Neural progenitor cell (in vitro differentiated cells): Measurements from ENCODE around the gene CELSR1. TPM values are rescaled to one million over a fixed set of nuclear protein-coding genes. Genes with fewer than 3 reads are reported as not detected.

ENCODE experiments used
- DNase-seq: peaks from one replicate; pipeline ENCODE4 v3.0.0-alpha.2; 2016; ENCODE audit warnings: low spot score
- H2AFZ ChIP-seq: fragments of 200-600 bp; sonication (generic); replicated peaks from 2 replicates; pipeline ENCODE4 v1.6.1; 2016; ENCODE audit warnings: antibody characterized with exemption
- H3F3A ChIP-seq: fragments of 200-600 bp; sonication (generic); 2 replicates; pipeline ENCODE4 v1.6.1; 2016; ENCODE audit warnings: antibody characterized with exemption, low read depth
- H3K27ac ChIP-seq: fragments of 200-600 bp; sonication (generic); 2 replicates; pipeline ENCODE4 v1.5.1; 2016; ENCODE audit warnings: mild to moderate bottlenecking
- H3K27me3 ChIP-seq: fragments of 200-600 bp; sonication (generic); 2 replicates; pipeline ENCODE4 v1.6.1; 2016; ENCODE audit warnings: mild to moderate bottlenecking, moderate library complexity
- H3K36me3 ChIP-seq: fragments of 200-600 bp; sonication (generic); 2 replicates; pipeline ENCODE4 v1.5.1; 2016
- H3K4me1 ChIP-seq: fragments of 200-600 bp; sonication (generic); 2 replicates; pipeline ENCODE4 v1.6.1; 2016; ENCODE audit warnings: mixed run types
- H3K4me2 ChIP-seq: fragments of 200-600 bp; sonication (generic); 2 replicates; pipeline ENCODE4 v1.6.1; 2016
- H3K4me3 ChIP-seq: fragments of 200-600 bp; sonication (generic); 2 replicates; pipeline ENCODE4 v1.5.1; 2016
- H3K79me2 ChIP-seq: fragments of 200-600 bp; sonication (generic); 2 replicates; pipeline ENCODE4 v1.6.1; 2016; ENCODE audit warnings: low read depth
- H3K9ac ChIP-seq: fragments of 200-600 bp; sonication (generic); 2 replicates; pipeline ENCODE4 v1.6.1; 2016
- H3K9me3 ChIP-seq: fragments of 200-600 bp; sonication (generic); 2 replicates; pipeline ENCODE4 v1.5.1; 2016; ENCODE audit warnings: low read depth
- H4K20me1 ChIP-seq: fragments of 200-600 bp; sonication (generic); 2 replicates; pipeline ENCODE4 v1.6.1; 2016; ENCODE audit warnings: low read depth
- H3K27ac Mint-ChIP-seq: 3 replicates; pipeline ENCODE4 v1.8.0; 2021; ENCODE audit warnings: mixed read lengths
- H3K27me3 Mint-ChIP-seq: 2 replicates; pipeline ENCODE4 v1.8.0; 2022; ENCODE audit warnings: low read depth, mild to moderate bottlenecking, inconsistent platforms, moderate library complexity, mixed read lengths; ENCODE audit not compliant: insufficient read depth
- H3K36me3 Mint-ChIP-seq: 3 replicates; pipeline ENCODE4 v1.8.0; 2021; ENCODE audit warnings: mixed read lengths
- H3K4me1 Mint-ChIP-seq: 3 replicates; pipeline ENCODE4 v1.8.0; 2021; ENCODE audit warnings: mixed read lengths
- H3K4me3 Mint-ChIP-seq: 3 replicates; pipeline ENCODE4 v1.8.0; 2021; ENCODE audit warnings: mild to moderate bottlenecking, moderate library complexity, mixed read lengths
- H3K9me3 Mint-ChIP-seq: 3 replicates; pipeline ENCODE4 v1.8.0; 2020; ENCODE audit warnings: mixed read lengths
- EZH2 ChIP-seq: fragments of 200-600 bp; sonication (generic); IDR thresholded peaks from 2 replicates; pipeline ENCODE4 v1.6.1; 2017; ENCODE audit warnings: antibody characterized with exemption, mild to moderate bottlenecking, moderate library complexity
- EZH2phosphoT487 ChIP-seq: fragments of 200-600 bp; sonication (generic); IDR thresholded peaks from 2 replicates; pipeline ENCODE4 v1.6.1; 2017; ENCODE audit warnings: antibody characterized with exemption
- total RNA-seq: library from RNA; depleted of rRNA; stranded (reverse); fragments of >200 nt; gene quantifications from 2 replicates; pipeline ENCODE4 v1.2.3, GENCODE V29; 2015; ENCODE audit warnings: low replicate concordance
- TF ChIP-seq, protein P1 (sequence below): fragments of 200-600 bp; sonication (generic); IDR thresholded peaks from 2 replicates; pipeline ENCODE4 v1.5.1; 2017; ENCODE audit warnings: antibody characterized with exemption, mild to moderate bottlenecking

Gene CELSR1
- total RNA-seq, 1 donor from 2014 or later: 12.3 TPM

DNA sequence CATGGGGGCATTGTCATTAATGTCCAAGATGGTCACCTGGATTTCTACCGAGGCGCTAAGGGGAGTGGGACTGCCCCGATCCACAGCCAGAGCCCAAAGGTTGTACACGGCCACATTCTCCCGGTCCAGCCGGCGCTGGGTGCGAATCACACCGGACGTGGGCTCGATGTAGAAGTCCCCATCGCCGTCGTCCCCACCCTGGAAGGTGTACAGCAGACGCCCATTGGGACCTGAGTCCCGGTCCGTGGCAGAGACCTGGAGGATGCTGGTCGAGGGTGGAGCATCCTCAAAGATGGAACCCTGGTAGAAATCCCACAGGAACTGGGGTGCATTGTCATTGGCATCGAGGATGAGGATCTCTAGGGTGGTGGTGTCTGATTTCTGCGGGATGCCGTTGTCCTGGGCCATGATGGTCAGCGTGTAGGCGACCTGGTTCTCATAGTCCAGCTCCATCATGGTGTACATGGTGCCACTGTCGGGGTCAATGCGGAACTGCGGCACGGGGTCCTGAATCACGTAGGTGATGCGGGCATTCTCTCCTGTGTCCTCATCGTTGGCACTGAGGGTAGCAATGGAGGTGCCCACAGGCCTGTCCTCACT, 3.1 kb downstream of the CELSR1 start:
- Histone ChIP-seq H3K36me3 (peaks cover 7% of the 10 kb centered on the region), H2AFZ (no peak overlapping the region), H3K79me2 (peaks cover 66% of the 10 kb centered on the region), H3K27ac (no peak overlapping the region), H4K20me1 (peaks cover 44% of the 10 kb centered on the region), H3K9me3 (no peaks in the 10 kb centered on the region), H3K4me1 (peaks cover 13% of the 10 kb centered on the region), H3K27me3 (peaks cover 35% of the 10 kb centered on the region), H3K4me2 (no peak overlapping the region), H3K4me3 (no peak overlapping the region), H3F3A (peaks cover 22% of the 10 kb centered on the region), H3K9ac (no peak overlapping the region)
- no peak for TF ChIP-seq EZH2
- TF ChIP-seq, protein P1, sequence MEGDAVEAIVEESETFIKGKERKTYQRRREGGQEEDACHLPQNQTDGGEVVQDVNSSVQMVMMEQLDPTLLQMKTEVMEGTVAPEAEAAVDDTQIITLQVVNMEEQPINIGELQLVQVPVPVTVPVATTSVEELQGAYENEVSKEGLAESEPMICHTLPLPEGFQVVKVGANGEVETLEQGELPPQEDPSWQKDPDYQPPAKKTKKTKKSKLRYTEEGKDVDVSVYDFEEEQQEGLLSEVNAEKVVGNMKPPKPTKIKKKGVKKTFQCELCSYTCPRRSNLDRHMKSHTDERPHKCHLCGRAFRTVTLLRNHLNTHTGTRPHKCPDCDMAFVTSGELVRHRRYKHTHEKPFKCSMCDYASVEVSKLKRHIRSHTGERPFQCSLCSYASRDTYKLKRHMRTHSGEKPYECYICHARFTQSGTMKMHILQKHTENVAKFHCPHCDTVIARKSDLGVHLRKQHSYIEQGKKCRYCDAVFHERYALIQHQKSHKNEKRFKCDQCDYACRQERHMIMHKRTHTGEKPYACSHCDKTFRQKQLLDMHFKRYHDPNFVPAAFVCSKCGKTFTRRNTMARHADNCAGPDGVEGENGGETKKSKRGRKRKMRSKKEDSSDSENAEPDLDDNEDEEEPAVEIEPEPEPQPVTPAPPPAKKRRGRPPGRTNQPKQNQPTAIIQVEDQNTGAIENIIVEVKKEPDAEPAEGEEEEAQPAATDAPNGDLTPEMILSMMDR: no peak
- TF ChIP-seq EZH2phosphoT487: no peak
- H3K4me1 Mint-ChIP-seq: peaks cover 33% of the 10 kb centered on the region
- peaks cover 37% of the 10 kb centered on the region for H3K9me3 Mint-ChIP-seq
- H3K4me3 Mint-ChIP-seq: peak overlapping the region; percentile 63
- H3K27ac Mint-ChIP-seq: no peak overlapping the region
- H3K27me3 Mint-ChIP-seq: peaks cover 23% of the 10 kb centered on the region
- DNase-seq: no peak
- peaks cover 47% of the 10 kb centered on the region for H3K36me3 Mint-ChIP-seq

DNA sequence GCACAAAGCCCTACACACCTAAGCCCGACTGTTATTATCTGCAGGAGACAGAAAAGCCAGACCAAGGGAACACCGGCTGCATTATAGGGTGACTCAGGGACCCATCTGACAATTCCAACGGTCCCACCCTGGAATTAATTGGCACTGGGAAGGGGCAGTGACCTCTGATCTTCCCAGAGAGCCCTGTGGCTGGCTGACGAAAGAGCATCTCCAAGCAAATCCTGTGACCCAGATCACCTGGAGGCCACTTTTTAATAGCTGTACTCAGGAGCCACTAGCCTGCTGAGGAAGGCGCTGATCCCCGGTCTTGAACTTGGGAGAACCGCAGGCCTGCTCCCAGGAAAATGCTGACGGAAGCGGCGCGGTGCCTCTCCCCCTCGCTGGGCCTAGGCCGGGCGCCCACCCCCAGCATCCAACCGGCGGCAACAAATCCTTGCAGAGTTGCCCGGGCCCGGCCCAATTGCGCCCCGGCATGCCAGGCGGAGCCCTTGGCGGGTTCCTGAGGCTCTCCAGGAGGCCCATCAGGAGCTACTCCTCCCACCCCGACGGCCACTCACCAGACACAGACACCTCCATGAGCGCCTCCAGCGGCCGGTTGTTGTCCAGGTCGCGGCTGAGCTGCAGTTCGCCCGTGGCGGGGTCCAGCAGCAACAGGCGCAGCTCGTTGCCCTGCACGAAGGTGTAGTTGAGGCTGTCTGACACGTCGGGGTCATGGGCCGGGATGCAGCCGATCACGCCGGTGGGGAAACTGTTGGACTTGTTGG, 4.2 kb downstream of the CELSR1 start:
- H3K4me3 ChIP-seq: peak overlapping the region; percentile 11
- peak overlapping the region; percentile 78 for H3K4me3 Mint-ChIP-seq
- peaks cover 27% of the 10 kb centered on the region for H3K4me1 Mint-ChIP-seq
- TF ChIP-seq, protein P1: no peak
- no peak for TF ChIP-seq EZH2
- TF ChIP-seq EZH2phosphoT487: no peak
- DNase-seq: no peak
- H3K27me3 Mint-ChIP-seq: peaks cover 16% of the 10 kb centered on the region
- no peak overlapping the region for H2AFZ ChIP-seq
- H3K27ac Mint-ChIP-seq: peak overlapping the region; percentile 88
- H3K27ac ChIP-seq: no peak overlapping the region
- no peak overlapping the region for H3K9ac ChIP-seq
- H3K36me3 ChIP-seq: peaks cover 7% of the 10 kb centered on the region
- H3K79me2 ChIP-seq: peaks cover 68% of the 10 kb centered on the region
- H3K36me3 Mint-ChIP-seq: peaks cover 52% of the 10 kb centered on the region
- no peaks in the 10 kb centered on the region for H3K9me3 ChIP-seq
- H4K20me1 ChIP-seq: peaks cover 37% of the 10 kb centered on the region
- H3K9me3 Mint-ChIP-seq: peaks cover 37% of the 10 kb centered on the region
- H3F3A ChIP-seq: peaks cover 13% of the 10 kb centered on the region
- H3K4me1 ChIP-seq: peaks cover 11% of the 10 kb centered on the region
- peak overlapping the region; percentile 70 for H3K4me2 ChIP-seq
- peaks cover 24% of the 10 kb centered on the region for H3K27me3 ChIP-seq

DNA sequence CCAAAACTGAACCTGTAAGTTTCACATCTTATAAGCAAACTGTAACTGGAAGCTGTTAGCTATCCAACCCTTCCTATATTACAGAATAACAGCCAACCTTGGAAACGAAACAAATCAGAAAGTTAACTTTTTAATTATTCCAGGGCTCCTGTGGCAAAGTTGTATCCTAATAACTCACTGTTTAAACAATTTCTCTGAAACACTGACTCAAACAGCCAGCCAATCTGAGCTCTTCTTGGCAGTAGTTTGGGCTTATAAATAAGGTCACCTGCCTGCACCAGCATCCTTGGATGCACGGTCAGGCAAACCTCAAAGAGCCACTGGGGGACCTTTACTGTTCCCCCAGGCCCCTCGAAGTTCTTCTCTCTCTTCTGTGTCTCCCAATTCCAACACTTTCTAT, 5.0 kb downstream of the CELSR1 start:
- H3K4me2 ChIP-seq: peak overlapping the region; percentile 70
- H3K4me3 ChIP-seq: peak overlapping the region; percentile 11
- H3K9me3 ChIP-seq: no peaks in the 10 kb centered on the region
- H3K36me3 Mint-ChIP-seq: peaks cover 56% of the 10 kb centered on the region
- peak overlapping the region; percentile 88 for H3K27ac Mint-ChIP-seq
- peaks cover 6% of the 10 kb centered on the region for H3F3A ChIP-seq
- H3K27ac ChIP-seq: no peak overlapping the region
- H3K79me2 ChIP-seq: peaks cover 73% of the 10 kb centered on the region
- peaks cover 37% of the 10 kb centered on the region for H3K9me3 Mint-ChIP-seq
- H3K4me1 ChIP-seq: peaks cover 4% of the 10 kb centered on the region
- DNase-seq: no peak
- TF ChIP-seq EZH2phosphoT487 (no peak), EZH2 (no peak)
- TF ChIP-seq, protein P1: no peak
- peaks cover 31% of the 10 kb centered on the region for H4K20me1 ChIP-seq
- H3K27me3 ChIP-seq: peaks cover 17% of the 10 kb centered on the region
- H3K9ac ChIP-seq: no peak overlapping the region
- H3K36me3 ChIP-seq: peaks cover 7% of the 10 kb centered on the region
- no peak overlapping the region for H2AFZ ChIP-seq
- H3K27me3 Mint-ChIP-seq: peaks cover 16% of the 10 kb centered on the region
- H3K4me1 Mint-ChIP-seq: peaks cover 29% of the 10 kb centered on the region
- peak overlapping the region; percentile 78 for H3K4me3 Mint-ChIP-seq
